ENCODE measurements around the gene TSPAN33. TPM values are rescaled to one million over a fixed set of nuclear protein-coding genes. Genes with fewer than 3 reads are reported as not detected.

Gene TSPAN33
- total and polyA plus RNA-seq, 9 of the 15 experiments (the other 6 are each of a cell fraction or from before 2014, with no cell fraction given), result 0.03 to 1.5 (median 0.23) TPM; not detected in 2

- in situ Hi-C loops (cut with MboI), result no loop called here
- H2AFZ ChIP-seq (ENCODE audit: low read depth, low read length), result no peak overlapping the region
- no peaks in the 10 kb centered on the region for H3K79me2 ChIP-seq (ENCODE audit: control insufficient read depth, insufficient read depth, low read length)
- no peaks in the 10 kb centered on the region for H3K36me3 ChIP-seq (ENCODE audit: control insufficient read depth, insufficient read depth, low read length)
- no peaks in the 10 kb centered on the region for H3K9me3 ChIP-seq (replicated peaks; ENCODE audit: control insufficient read depth, insufficient read depth, low read depth, low read length)
- no peaks in the 10 kb centered on the region for H4K20me1 ChIP-seq (replicated peaks; ENCODE audit: control insufficient read depth, insufficient read depth, low read length)
- DNase-seq (ENCODE audit: extremely low read depth in 1 of 4, low spot score in 3 of 4) (peak in 1 of 4 experiments; percentile 10), ATAC-seq (no peak), FAIRE-seq (no peak)
- intact Hi-C loops (cut with micrococcal nuclease), result loop anchor here (5.0 kb wide), 1 partner anchor 111 kb away; no protein-coding TSS in a partner anchor
- H3K4me3 ChIP-seq, result no peak overlapping the region
- POLR2A ChIA-PET, result interaction anchor here (0.9 kb wide), 1 partner anchor 10 kb away, joined by 3 read pairs; no protein-coding TSS in a partner anchor
- WGBS (ENCODE audit: insufficient coverage, low coverage, missing lambda C conversion rate), result 5% methylated on average over 5 of the region's 5 CpGs
- peaks cover 16 to 41% of the 10 kb centered on the region in 2 experiments; a peak in 4 of 5 replicates for H3K27me3 ChIP-seq (ENCODE audit: control insufficient read depth in 2 of 2, insufficient read depth in 2 of 2, low read length in 2 of 2)
- no peaks in the 10 kb centered on the region for H3K9me1 ChIP-seq (ENCODE audit: control insufficient read depth, insufficient read depth, low read length)
- H3K4me2 ChIP-seq (ENCODE audit: insufficient read depth, low read length), result no peak overlapping the region
- H3K4me1 ChIP-seq (replicated peaks in 1 of 2; ENCODE audit: control insufficient read depth in 2 of 2, insufficient read depth in 2 of 2, low read length in 2 of 2), result no peaks in the 10 kb centered on the region
- H3K9ac ChIP-seq (ENCODE audit: insufficient read depth in 1 of 2, low read depth in 2 of 2, low read length in 2 of 2), result no peak overlapping the region
- CTCF ChIA-PET (ENCODE audit: low intra/inter-chr PET ratio), result no interaction called here
- H3K27ac ChIP-seq (ENCODE audit: extremely low read depth, low read depth, low read length), result no peak overlapping the region
- TF ChIP-seq ZBTB1 (CRISPR knock-in tag; IDR thresholded peaks at IDR 0.05; ENCODE audit: borderline replicate concordance, low read depth) (no peak), NFIC (IDR thresholded peaks at IDR 0.05) (no peak), ZBTB49 (CRISPR knock-in tag; IDR thresholded peaks at IDR 0.05; ENCODE audit: borderline replicate concordance) (no peak), NCOA4 (IDR thresholded peaks at IDR 0.05; ENCODE audit: partially characterized antibody) (no peak), DIDO1 (tag; IDR thresholded peaks at IDR 0.05; ENCODE audit: low read depth) (no peak), ATF1 (CRISPR knock-in tag; IDR thresholded peaks at IDR 0.05) (no peak), ATF1 (tag; IDR thresholded peaks at IDR 0.05) (no peak)
- no TSS peak for BruUV-seq (replicated peaks)
Measured at GRCh38 chr7:129161524-129162225, 17.2 kb downstream of the TSPAN33 start.

Data from K562 (cell line).